Activated CD4-positive, alpha-beta T cell treated with anti-CD3 and anti-CD28 coated beads for 36 hours (primary cell): ENCODE data around the gene ITGB8. TPM values are rescaled to one million over a fixed set of nuclear protein-coding genes. Genes with fewer than 3 reads are reported as not detected.

ENCODE experiments used
- ATAC-seq: fragments of 200-7000 bp; cut with Tn5 transposase; one replicate; pipeline ENCODE4 v1.10.0; 2021; ENCODE audit warnings: mild to moderate bottlenecking, moderate library complexity
- CTCF ChIA-PET: fragments of 350-600 bp; sonication (Branson Sonifier 250); formaldehyde crosslinking; loops from one replicate; lab custom pipeline; 2021; ENCODE audit warnings: antibody characterized with exemption; lab: Charles Lee
- POLR2A ChIA-PET: fragments of 350-600 bp; sonication (Branson Sonifier 250); formaldehyde crosslinking; loops from one replicate; lab custom pipeline; 2021; ENCODE audit warnings: antibody characterized with exemption, inconsistent platforms; lab: Charles Lee
- DNase-seq: peaks from one replicate; pipeline ENCODE4 v3.0.0-alpha.2; 2020
- H3K27ac Mint-ChIP-seq: one replicate; pipeline ENCODE4 v1.8.0; 2021; ENCODE audit warnings: mixed read lengths
- H3K27me3 Mint-ChIP-seq: one replicate; pipeline ENCODE4 v1.8.0; 2021; ENCODE audit warnings: mixed read lengths
- H3K36me3 Mint-ChIP-seq: one replicate; pipeline ENCODE4 v1.8.0; 2021; ENCODE audit warnings: low read depth, mixed read lengths
- H3K4me1 Mint-ChIP-seq: one replicate; pipeline ENCODE4 v1.8.0; 2021; ENCODE audit warnings: mixed read lengths
- H3K4me3 Mint-ChIP-seq: one replicate; pipeline ENCODE4 v1.8.0; 2021; ENCODE audit warnings: mild to moderate bottlenecking, moderate library complexity, mixed read lengths
- H3K9me3 Mint-ChIP-seq: one replicate; pipeline ENCODE4 v1.8.0; 2021; ENCODE audit warnings: low read depth, mixed read lengths
- intact Hi-C, 2 experiments: fragments of 100-400 bp; cut with DNase I in 1 of 2; cut with micrococcal nuclease in 1 of 2; formaldehyde crosslinking; loops; one replicate each; pipeline versions ENCODE4 v1.14.2 to v1.15.1; 2022 to 2024; cut with DNase I, micrococcal nuclease
- total RNA-seq, 2 experiments: library from RNA; stranded (reverse); gene quantifications; one replicate each; pipeline ENCODE4 v1.2.3, GENCODE V29; 2021

ITGB8 gene
- total RNA-seq, 2 experiments from 2014 or later, result 0.07 TPM; not detected in 1

- DNase-seq (no peak), ATAC-seq (no peak)
- no peak overlapping the region for H3K27ac Mint-ChIP-seq
- intact Hi-C loops, result no loop called here
- no peak overlapping the region for H3K4me3 Mint-ChIP-seq
- H3K4me1 Mint-ChIP-seq, result no peaks in the 10 kb centered on the region
- no peaks in the 10 kb centered on the region for H3K27me3 Mint-ChIP-seq
- H3K36me3 Mint-ChIP-seq, result no peaks in the 10 kb centered on the region
- ChIA-PET POLR2A (no interaction called here), CTCF (interaction anchor here (1.6 kb wide), 1 partner anchor 11 kb away, joined by 6 read pairs; no protein-coding TSS in a partner anchor)
- H3K9me3 Mint-ChIP-seq, result no peaks in the 10 kb centered on the region
Measured at GRCh38 chr7:20407585-20408466, 77.1 kb downstream of the ITGB8 start.

DNA sequence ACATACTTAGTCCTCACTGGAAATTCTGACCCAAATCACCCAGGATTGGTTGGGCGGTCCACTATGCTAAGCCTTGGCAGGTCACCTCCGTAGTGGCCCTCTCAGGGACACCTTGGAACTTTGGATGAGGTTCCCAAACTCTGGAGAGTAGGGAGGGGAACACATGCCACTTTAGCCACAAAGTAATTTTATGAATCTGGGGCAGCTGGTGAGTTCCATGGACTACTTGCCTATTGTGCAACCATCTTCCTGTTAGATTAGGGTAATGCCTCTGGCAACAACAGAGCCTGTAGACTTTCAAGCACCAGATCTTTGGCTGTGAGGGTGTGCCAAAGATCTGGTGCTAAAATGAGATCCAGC, 77.7 kb downstream of the ITGB8 start:
- no peaks in the 10 kb centered on the region for H3K4me1 Mint-ChIP-seq

DNA sequence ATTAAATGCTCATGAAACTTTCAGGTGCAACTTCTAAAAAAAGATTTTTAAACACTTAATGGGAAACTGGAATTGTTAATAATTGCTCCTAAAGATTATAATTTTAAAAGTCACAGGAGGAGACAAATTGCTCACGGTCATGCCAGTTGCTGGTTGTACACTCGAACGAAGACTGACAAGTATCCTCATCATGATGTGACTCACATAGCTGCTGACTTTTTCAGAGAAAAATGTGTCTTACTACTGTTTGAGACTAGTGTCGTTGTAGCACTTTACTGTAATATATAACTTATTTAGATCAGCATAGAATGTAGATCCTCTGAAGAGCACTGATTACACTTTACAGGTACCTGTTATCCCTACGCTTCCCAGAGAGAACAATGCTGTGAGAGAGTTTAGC, 79.3 kb downstream of the ITGB8 start:
- ATAC-seq, result no peak
- H3K4me1 Mint-ChIP-seq, result no peaks in the 10 kb centered on the region
- H3K27me3 Mint-ChIP-seq, result no peaks in the 10 kb centered on the region
- CTCF ChIA-PET, result no interaction called here
- no peak for DNase-seq
- no peaks in the 10 kb centered on the region for H3K9me3 Mint-ChIP-seq
- no peak overlapping the region for H3K4me3 Mint-ChIP-seq
- intact Hi-C loops, result no loop called here
- no peaks in the 10 kb centered on the region for H3K36me3 Mint-ChIP-seq
- H3K27ac Mint-ChIP-seq, result no peak overlapping the region
- POLR2A ChIA-PET, result no interaction called here

More for the DNA sequence above, 77.7 kb downstream of the ITGB8 start:
- CTCF ChIA-PET, result interaction anchor here (1.6 kb wide), 1 partner anchor 11 kb away, joined by 6 read pairs; no protein-coding TSS in a partner anchor
- Mint-ChIP-seq H3K27ac (no peak overlapping the region), H3K4me3 (no peak overlapping the region), H3K27me3 (no peaks in the 10 kb centered on the region), H3K36me3 (no peaks in the 10 kb centered on the region), H3K9me3 (no peaks in the 10 kb centered on the region)
- intact Hi-C loops, result no loop called here
- DNase-seq (no peak), ATAC-seq (no peak)
- POLR2A ChIA-PET, result no interaction called here

DNA sequence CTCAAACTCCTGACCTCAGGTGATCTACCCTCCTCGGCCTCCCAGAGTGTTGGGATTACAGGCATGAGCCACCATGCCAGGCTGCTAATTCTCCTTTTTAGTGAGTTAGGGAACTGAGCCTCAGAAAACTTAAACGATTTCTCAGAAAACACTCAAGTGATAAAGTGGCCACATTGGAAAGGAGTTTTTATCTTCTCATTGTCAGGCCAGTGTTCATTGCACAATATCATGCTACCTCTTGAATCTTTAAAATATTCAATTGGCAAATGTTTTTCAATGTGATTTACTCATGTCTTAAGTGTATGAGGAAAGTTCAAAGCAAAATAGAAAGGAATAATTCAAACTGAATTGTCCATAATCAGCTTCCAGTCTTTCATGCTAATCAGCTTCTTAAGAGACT, 80.7 kb downstream of the ITGB8 start:
- Mint-ChIP-seq H3K27ac (no peak overlapping the region), H3K27me3 (no peaks in the 10 kb centered on the region), H3K4me3 (no peak overlapping the region)

DNA sequence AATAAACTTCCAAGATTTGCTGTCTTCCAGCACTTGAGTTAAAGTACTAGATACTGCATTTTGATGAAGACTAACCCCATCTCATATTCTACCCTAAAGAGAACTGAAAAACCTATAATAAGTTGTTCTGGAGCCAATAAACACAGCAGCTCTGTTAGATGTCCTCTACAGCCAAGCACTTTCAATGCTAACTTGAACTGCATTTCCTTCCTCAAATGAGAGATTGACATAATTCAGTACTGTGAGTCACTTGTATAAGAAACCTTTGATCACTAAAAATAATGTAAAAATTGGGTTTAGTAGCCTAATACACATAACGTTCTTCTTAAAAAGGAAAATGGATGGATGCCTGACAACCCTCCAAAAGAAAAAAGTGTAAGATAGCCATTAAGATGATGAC, 81.3 kb downstream of the ITGB8 start:
- H3K4me3 Mint-ChIP-seq, result no peak overlapping the region
- DNase-seq (no peak), ATAC-seq (no peak)
- no peak overlapping the region for H3K27ac Mint-ChIP-seq
- intact Hi-C loops, result no loop called here
- no peaks in the 10 kb centered on the region for H3K4me1 Mint-ChIP-seq
- H3K9me3 Mint-ChIP-seq, result no peaks in the 10 kb centered on the region
- no peaks in the 10 kb centered on the region for H3K36me3 Mint-ChIP-seq
- POLR2A ChIA-PET, result no interaction called here
- CTCF ChIA-PET, result no interaction called here
- H3K27me3 Mint-ChIP-seq, result no peaks in the 10 kb centered on the region

More for the DNA sequence above, 80.7 kb downstream of the ITGB8 start:
- intact Hi-C loops, result no loop called here
- H3K4me1 Mint-ChIP-seq, result no peaks in the 10 kb centered on the region
- ChIA-PET CTCF (interaction anchor here (0.6 kb wide), 1 partner anchor 28 kb away, joined by 4 read pairs; no protein-coding TSS in a partner anchor), POLR2A (no interaction called here)
- DNase-seq, result no peak
- no peaks in the 10 kb centered on the region for H3K9me3 Mint-ChIP-seq
- ATAC-seq, result no peak
- no peaks in the 10 kb centered on the region for H3K36me3 Mint-ChIP-seq

DNA sequence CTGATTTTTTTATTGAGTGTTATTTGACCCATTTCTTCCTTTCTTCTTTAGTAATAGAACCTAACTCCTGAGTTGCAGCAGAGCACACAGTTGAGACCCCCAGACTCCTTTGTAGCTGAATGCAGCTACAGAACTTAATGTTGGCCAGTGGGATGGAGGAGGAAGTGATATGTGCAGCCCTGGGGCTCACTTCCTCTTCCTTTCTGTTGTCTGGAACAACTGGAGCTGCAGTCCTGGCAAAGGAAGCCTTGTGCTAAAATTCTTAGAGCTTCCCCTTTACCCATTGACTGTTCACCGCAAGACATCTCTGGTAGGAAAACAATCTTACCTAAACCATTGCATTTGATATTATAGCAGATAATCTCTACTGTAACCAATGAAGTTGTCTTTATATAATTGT, 86.6 kb downstream of the ITGB8 start:
- no peak overlapping the region for H3K4me3 Mint-ChIP-seq
- no peaks in the 10 kb centered on the region for H3K27me3 Mint-ChIP-seq
- CTCF ChIA-PET, result no interaction called here
- ATAC-seq (no peak), DNase-seq (no peak)
- no peaks in the 10 kb centered on the region for H3K9me3 Mint-ChIP-seq
- H3K27ac Mint-ChIP-seq, result no peak overlapping the region
- H3K36me3 Mint-ChIP-seq, result no peaks in the 10 kb centered on the region
- intact Hi-C loops, result no loop called here
- POLR2A ChIA-PET, result no interaction called here
- no peaks in the 10 kb centered on the region for H3K4me1 Mint-ChIP-seq

DNA sequence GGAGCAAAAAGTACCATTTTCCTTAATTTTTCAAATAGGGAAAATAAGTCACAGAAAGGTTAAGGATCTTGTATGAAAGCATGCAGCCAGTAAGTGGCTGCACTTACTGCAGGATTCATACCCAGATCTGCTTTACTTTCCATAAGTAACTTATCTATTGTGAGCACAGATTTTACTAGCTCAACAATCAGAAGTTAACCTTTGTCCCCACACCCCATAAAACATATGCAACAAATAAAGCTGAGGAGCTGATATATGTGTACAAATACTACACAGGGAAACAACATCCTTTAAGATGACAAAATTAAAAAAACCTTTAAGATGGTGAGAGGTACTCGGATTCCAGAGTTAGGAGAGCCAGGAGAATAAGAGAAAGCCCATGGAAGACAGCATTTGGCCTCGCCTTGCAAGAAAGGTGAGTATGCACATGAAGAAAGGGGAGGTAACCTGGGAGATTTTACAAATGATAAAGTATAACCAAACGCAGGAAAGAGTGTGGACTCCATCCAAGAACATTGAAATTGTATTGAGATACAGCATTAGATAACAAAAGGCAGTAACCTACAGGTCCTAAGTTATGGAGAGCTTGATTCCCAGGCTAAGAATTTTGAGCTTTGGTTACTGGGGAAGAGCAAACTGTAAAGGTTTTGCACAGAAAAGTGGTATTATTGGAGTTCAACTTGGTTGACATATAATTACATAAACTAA, 87.1 kb downstream of the ITGB8 start:
- intact Hi-C loops, result no loop called here
- no peak overlapping the region for H3K27ac Mint-ChIP-seq
- ATAC-seq, result no peak

DNA sequence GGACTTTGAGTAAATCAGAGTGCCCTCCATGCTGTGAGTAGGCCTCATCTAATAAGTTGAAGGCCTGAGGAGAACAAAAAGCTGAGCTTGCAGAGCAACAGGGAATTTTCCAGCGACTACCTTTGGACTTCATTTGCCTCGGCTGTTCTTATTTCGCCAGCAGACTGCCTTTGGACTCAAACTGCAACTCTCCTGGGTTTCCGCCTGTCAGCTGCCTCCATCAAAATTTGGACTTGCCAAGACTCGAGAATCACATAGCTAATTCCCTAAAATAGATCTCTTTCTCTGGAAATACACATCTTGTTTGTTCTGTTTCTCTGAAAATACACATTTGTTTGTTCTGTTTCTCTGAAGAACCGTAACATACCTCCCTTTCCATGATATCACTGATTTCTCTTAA, 93.8 kb downstream of the ITGB8 start:
- no peak overlapping the region for H3K4me3 Mint-ChIP-seq
- ATAC-seq (no peak), DNase-seq (no peak)
- H3K27me3 Mint-ChIP-seq, result no peaks in the 10 kb centered on the region
- POLR2A ChIA-PET, result no interaction called here
- CTCF ChIA-PET, result no interaction called here
- H3K4me1 Mint-ChIP-seq, result no peaks in the 10 kb centered on the region
- H3K9me3 Mint-ChIP-seq, result no peaks in the 10 kb centered on the region
- no peaks in the 10 kb centered on the region for H3K36me3 Mint-ChIP-seq
- intact Hi-C loops, result no loop called here
- H3K27ac Mint-ChIP-seq, result no peak overlapping the region

More for the DNA sequence above, 87.1 kb downstream of the ITGB8 start:
- Mint-ChIP-seq H3K27me3 (no peaks in the 10 kb centered on the region), H3K4me1 (no peaks in the 10 kb centered on the region), H3K9me3 (no peaks in the 10 kb centered on the region), H3K36me3 (no peaks in the 10 kb centered on the region), H3K4me3 (no peak overlapping the region)
- ChIA-PET POLR2A (no interaction called here), CTCF (no interaction called here)
- no peak for DNase-seq

GRCh38 chr7:20430664-20431063, 100.0 kb downstream of the ITGB8 start:
- no peak for ATAC-seq
- Mint-ChIP-seq H3K27me3 (no peaks in the 10 kb centered on the region), H3K9me3 (no peaks in the 10 kb centered on the region), H3K4me1 (no peaks in the 10 kb centered on the region), H3K27ac (no peak overlapping the region), H3K4me3 (no peak overlapping the region), H3K36me3 (no peaks in the 10 kb centered on the region)
- no peak for DNase-seq
- intact Hi-C loops, result no loop called here
- ChIA-PET CTCF (no interaction called here), POLR2A (no interaction called here)

- H3K9me3 Mint-ChIP-seq, result no peaks in the 10 kb centered on the region
- no peaks in the 10 kb centered on the region for H3K36me3 Mint-ChIP-seq
- no peaks in the 10 kb centered on the region for H3K4me1 Mint-ChIP-seq
- CTCF ChIA-PET, result no interaction called here
- POLR2A ChIA-PET, result no interaction called here
- no peak overlapping the region for H3K4me3 Mint-ChIP-seq
- no peaks in the 10 kb centered on the region for H3K27me3 Mint-ChIP-seq
- no peak overlapping the region for H3K27ac Mint-ChIP-seq
- ATAC-seq, result no peak
- no peak for DNase-seq
- intact Hi-C loops, result no loop called here
Measured at GRCh38 chr7:20431146-20431545, 100.4 kb downstream of the ITGB8 start.

GRCh38 chr7:20432071-20432470, 101.4 kb downstream of the ITGB8 start:
- no peaks in the 10 kb centered on the region for H3K4me1 Mint-ChIP-seq
- no peaks in the 10 kb centered on the region for H3K9me3 Mint-ChIP-seq
- POLR2A ChIA-PET, result no interaction called here
- DNase-seq, result no peak
- no peak for ATAC-seq
- CTCF ChIA-PET, result no interaction called here
- H3K27ac Mint-ChIP-seq, result no peak overlapping the region
- no peaks in the 10 kb centered on the region for H3K27me3 Mint-ChIP-seq
- H3K36me3 Mint-ChIP-seq, result no peaks in the 10 kb centered on the region
- H3K4me3 Mint-ChIP-seq, result no peak overlapping the region
- intact Hi-C loops, result no loop called here

GRCh38 chr7:20435305-20435704, 104.6 kb downstream of the ITGB8 start:
- POLR2A ChIA-PET, result no interaction called here
- no peak for ATAC-seq
- H3K9me3 Mint-ChIP-seq, result no peaks in the 10 kb centered on the region

More at GRCh38 chr7:20435305-20435704, 104.6 kb downstream of the ITGB8 start:
- Mint-ChIP-seq H3K4me3 (no peak overlapping the region), H3K27me3 (no peaks in the 10 kb centered on the region), H3K4me1 (no peaks in the 10 kb centered on the region), H3K36me3 (no peaks in the 10 kb centered on the region), H3K27ac (no peak overlapping the region)
- intact Hi-C loops, result no loop called here
- DNase-seq, result no peak
- CTCF ChIA-PET, result no interaction called here
